DOHH2 (cell line): Measurements from ENCODE around the gene IMMT.

Experiments
- EZH2phosphoT487 ChIP-seq: fragments of 200-600 bp; sonication (generic); IDR thresholded peaks from 2 replicates; pipeline ENCODE4 v1.6.1; 2017; ENCODE audit warnings: borderline replicate concordance, mild to moderate bottlenecking, antibody characterized with exemption, low read length, moderate library complexity, mixed read lengths
- TF ChIP-seq, protein P1 (sequence below): fragments of 200-600 bp; sonication (generic); IDR thresholded peaks from one replicate; pipeline ENCODE4 v1.5.1; 2014; ENCODE audit warnings: antibody characterized with exemption, mild to moderate bottlenecking, low read depth, low read length; ENCODE audit not compliant: poor library complexity, severe bottlenecking

DNA sequence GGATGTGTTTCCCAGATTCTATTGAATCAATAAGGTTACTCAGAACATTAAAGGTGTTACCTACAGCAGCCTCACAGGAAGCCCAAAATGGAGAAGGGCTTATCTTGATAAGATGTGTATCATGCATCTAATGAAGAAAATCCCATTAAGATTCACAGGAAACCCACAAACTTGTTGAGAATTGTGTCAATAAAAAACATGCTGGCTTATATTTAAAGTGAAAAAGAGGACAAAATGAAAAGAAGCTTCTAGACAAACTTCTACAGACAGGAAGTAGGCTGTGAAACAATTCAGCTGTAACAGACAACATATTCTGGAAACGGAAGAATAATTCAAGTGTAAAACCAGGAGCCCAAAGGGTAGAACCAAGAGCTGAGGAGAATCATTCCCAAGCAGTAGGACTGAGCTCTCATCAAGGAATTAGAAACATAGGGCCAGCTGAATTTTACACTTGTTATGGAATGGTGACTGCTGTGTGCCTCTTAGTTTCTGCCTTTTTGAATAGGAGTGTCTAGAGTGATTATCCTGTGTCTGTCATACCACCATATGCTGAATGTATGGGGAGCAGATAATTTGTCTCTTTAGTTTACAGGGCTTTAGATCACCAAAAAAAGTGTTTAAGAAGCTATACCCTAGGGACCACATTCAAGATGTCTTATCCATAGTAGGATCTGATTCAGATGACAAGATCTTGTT is 9.6 kb downstream of the IMMT start:
- TF ChIP-seq, protein P1, sequence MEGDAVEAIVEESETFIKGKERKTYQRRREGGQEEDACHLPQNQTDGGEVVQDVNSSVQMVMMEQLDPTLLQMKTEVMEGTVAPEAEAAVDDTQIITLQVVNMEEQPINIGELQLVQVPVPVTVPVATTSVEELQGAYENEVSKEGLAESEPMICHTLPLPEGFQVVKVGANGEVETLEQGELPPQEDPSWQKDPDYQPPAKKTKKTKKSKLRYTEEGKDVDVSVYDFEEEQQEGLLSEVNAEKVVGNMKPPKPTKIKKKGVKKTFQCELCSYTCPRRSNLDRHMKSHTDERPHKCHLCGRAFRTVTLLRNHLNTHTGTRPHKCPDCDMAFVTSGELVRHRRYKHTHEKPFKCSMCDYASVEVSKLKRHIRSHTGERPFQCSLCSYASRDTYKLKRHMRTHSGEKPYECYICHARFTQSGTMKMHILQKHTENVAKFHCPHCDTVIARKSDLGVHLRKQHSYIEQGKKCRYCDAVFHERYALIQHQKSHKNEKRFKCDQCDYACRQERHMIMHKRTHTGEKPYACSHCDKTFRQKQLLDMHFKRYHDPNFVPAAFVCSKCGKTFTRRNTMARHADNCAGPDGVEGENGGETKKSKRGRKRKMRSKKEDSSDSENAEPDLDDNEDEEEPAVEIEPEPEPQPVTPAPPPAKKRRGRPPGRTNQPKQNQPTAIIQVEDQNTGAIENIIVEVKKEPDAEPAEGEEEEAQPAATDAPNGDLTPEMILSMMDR, result no peak
- TF ChIP-seq EZH2phosphoT487, result no peak
